Measurements from ENCODE around the gene TRMU.

The TRMU gene

GRCh38 chr22:46336119-46337078, 885 bp downstream of the TRMU start:
- DNase-seq (ENCODE audit: low read depth), result no peak

DNA sequence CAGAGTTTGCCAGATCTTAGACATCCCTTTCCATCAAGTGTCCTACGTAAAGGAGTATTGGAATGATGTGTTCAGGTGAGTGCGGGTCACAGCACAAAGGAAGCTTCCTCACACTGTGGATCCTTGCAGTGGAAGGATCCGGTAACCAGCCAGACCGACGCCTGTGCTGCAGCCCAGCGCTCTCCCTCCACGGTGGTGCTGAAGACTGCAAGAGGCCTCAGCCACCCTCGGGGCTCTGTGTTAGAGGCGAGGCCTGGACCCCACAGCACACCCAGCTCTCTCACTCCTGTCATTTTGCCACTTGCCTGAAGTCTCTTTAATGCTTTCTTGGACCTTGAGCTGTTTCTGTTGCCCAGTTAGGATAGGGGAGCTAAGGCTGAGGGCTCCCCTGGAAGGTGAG, 2.4 kb downstream of the TRMU start:
- DNase-seq (ENCODE audit: low read depth), result no peak

DNA sequence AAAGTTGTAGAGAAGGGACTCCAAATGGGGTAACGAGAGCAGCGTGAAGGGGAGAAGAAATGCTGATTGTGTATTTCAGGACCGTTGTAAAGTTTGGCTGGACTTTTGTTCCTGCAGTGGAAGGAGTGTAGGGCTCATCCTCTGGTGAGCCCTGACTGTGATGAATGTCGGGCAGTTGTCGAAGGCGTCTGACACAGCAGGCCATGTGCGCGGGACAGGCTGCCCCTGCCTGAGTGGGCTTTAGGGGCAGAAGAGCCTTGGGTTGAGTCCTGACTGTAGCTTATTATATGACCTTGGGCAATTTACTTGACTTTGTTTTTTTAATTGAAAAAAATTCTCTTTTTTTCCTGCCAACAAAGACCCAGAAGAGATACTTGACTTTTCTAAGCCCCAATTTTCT, 3.1 kb downstream of the TRMU start:
- DNase-seq (ENCODE audit: low read depth), result no peak

DNA sequence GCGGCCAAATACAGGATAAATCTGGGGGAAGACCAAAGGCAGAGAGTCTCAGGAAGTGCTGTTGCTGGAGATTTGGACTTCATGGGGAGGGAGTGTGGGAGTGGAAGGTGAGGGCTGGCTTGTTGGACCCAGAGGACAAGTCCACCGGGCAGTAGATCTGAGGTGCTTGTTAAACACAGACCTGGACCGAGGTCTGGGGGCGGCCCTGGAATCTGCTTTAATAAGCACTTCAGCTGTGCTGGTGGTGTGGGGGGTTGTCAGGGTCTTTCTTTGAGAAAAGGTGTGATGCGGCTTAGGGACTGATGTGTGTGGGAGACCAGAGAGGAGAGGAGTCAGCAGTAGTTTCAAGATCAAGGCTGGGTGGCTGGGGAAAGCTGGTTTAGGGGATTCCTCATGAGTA, 4.4 kb downstream of the TRMU start:
- DNase-seq (ENCODE audit: low read depth), result no peak

DNA sequence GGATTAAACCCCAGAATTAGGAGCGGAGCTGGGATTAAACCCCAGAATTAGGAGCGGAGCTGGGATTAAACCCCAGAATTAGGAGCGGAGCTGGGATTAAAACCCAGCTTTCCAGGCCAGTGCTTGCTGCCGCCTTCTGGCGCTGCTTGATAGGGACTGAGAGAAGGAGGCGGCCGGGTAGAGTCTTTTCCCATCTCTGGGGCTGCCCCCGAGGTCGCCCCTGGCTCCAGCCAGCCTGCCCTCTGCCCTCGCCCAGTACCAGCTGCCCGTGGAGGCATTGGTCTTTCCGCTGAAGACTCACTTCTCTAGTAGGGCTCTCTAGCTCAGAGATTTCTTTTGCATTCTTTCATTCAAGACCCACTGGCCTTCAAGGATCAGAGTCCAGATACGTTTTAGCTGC, 5.2 kb downstream of the TRMU start:
- DNase-seq (ENCODE audit: low read depth), result no peak

DNA sequence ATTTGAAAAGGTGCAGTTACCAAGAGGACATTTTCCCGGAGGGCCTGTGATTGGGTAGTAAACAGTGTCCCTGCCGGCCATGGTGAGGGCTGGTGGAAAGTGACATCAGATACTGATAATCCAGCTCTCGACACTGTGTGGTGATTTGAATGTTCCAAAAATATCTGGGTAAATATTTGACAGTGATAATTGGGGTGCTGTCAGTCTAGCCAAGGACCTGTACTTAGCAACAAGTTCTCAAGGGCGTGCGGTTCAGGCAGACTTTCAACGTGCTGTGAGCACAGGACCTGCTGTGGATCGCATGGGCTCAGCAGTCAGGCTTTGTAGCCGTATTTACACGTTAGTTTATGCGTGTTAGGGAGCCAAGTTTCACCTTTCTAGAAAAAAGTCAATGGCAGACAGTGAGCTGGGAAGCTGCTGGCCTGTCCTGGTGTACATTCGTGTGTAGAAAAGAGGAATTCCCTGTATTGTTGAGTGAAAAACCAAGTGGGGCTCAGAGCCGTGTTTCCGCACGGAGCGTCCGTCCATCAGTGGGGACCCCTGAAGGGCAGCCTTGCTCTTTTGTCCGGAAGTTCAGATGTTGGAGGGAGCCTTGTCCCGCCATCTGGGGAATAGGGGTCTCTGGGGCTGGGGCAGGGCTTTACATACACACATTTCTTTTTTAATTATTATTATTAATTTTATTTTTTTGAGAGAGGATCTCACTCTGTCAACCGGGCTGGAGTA, 11.3 kb downstream of the TRMU start:
- DNase-seq (ENCODE audit: low read depth), result no peak

DNA sequence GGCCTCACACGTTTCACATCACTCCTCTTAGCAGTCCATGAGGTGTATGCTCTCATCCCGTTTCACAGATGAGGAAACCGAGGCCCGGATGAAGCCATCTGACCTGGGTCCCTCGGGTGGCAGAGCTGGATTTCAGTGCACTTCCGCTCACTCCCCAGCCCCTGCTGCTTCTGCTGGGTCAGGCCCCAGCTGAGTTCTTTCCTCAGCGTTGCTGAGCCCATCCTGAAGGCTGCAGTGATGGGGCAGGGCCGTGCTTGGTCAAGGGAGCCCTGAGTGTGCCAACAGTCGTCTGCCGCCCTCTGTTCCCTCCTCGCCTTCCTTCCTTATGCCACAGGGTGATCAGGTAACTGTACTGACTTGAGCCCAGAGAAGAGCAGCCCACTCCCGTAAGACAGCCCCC, 12.1 kb downstream of the TRMU start:
- DNase-seq (ENCODE audit: low read depth), result no peak

- DNase-seq (ENCODE audit: low read depth), result no peak
Observed at GRCh38 chr22:46348099-46348695, 12.7 kb downstream of the TRMU start.

GRCh38 chr22:46349238-46349637, 13.7 kb downstream of the TRMU start:
- DNase-seq (ENCODE audit: low read depth), result no peak

DNA sequence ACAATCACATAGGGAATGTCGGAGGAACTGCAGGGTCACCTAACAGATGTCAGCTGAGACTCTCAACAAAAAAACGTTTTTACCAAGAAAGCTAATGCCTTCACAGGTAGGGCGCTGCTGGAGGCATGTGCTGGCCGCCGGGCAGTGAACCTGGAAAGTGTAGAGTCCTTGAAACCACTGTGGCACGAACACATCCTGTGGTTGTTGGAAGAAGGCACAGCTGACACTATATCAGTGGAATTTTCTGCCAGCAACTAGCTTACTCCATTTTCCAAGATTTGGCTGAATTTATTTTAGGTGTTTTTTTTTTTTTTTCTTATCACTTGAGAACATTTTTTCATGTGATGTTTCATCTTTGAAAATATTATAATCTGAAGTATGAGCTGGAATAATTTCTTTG, 14.2 kb downstream of the TRMU start:
- DNase-seq (ENCODE audit: low read depth), result no peak

DNA sequence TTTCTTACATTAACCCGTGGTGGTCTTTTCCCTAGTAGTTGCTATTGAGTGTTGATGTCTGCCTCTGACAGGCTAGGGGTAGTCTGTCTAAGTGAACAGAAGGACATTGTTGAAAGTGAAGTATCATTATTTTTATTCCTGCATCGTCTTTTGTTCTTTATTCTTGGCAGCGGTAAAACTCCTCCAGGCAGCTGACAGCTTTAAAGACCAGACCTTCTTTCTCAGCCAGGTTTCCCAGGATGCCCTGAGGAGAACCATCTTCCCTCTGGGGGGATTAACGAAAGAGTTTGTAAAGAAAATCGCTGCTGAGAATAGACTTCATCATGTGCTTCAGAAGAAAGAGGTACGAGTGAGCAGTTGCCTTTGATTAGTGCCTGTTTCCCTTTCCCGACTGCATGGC, 14.6 kb downstream of the TRMU start:
- no peak for DNase-seq (ENCODE audit: low read depth)

DNA sequence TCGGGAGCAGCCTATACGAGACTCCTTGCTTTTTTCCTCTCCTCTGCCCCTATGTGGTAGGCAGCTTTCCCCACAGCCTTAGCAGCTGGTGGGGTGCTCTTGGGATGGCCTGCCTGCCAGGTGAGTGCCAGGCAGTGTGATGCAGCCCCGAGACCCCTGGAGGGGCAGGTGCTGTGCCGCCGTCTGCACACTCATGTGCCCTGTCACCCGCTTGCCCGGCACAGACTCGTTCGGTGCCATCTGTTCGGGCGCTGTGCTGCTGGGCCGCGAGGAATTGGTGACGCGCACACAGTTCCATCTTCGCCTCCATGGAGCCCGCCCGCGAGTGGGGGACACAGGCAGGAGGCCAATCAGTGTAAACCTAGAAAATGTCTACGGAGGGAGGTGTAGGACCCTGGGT, 15.1 kb downstream of the TRMU start:
- DNase-seq (ENCODE audit: low read depth), result no peak

DNA sequence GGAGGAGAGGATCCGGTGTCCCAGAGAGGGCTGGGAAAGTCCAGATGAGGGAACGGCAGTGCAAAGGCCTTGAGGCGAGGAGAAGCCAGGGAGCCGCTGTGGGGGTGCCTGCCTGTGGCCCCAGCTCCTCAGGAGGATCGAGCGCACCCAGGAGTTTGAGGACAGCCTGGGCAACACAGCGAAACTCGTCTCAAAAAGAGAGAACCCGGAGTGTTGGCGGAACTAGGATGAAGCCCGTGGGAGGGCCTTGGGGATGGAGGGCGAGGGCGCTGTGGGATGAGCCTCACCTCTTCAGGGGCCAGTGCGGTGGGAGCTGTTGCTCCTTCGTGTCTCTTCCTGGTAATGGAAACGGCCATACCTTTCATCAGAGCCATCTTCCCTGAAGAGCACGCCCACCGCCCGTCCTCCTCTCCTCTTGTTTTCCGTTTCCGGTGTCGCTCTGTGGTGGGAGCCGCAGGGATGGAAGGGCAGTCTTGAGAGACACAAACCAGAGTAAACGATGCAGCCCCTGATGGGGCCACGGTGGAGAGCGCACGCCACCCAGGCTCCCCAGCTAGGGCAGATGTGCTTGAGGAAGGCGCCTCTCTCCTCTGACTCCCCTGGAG, 15.7 kb downstream of the TRMU start:
- no peak for DNase-seq (ENCODE audit: low read depth)

DNA sequence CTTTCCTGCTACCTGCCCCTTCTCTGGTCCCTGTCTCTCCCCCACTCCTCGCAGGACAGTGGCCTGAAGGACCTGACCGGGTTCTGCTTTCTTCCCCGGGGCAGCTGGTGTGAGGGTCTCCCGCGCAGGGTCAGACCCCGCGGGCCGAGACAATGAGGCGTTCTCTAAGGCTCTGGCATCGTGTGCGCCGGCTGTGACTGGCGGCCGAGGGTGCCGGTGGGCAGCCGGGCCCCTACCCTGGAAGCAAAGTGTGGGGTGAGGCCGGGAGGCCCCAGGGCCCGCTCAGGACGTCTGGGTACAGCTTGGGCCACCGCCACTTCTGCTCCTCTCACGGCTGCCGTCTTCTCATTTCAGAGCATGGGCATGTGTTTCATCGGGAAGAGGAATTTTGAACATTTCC, 16.3 kb downstream of the TRMU start:
- DNase-seq (ENCODE audit: low read depth), result no peak

DNA sequence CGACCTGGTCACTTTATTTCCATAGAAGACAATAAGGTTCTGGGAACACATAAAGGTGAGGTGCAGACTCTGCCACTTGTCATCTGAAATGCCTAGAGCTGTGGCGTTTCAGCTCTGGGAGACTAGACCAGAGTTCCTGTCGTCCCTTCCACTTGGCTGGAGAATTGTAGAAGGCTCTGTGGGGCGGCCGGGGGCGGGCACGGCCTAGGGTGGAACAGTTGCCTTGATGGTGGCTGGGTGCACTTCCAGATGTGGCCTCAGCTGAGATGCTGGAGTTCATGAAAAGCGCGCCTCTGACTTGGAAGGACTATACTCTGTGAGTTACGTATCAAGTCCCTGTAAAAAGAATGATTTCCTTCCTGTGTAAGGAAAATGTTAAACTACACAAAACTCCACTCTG, 16.8 kb downstream of the TRMU start:
- DNase-seq (ENCODE audit: low read depth), result no peak

- DNase-seq (ENCODE audit: low read depth), result no peak
Observed at GRCh38 chr22:46352691-46353386, 17.3 kb downstream of the TRMU start.

DNA sequence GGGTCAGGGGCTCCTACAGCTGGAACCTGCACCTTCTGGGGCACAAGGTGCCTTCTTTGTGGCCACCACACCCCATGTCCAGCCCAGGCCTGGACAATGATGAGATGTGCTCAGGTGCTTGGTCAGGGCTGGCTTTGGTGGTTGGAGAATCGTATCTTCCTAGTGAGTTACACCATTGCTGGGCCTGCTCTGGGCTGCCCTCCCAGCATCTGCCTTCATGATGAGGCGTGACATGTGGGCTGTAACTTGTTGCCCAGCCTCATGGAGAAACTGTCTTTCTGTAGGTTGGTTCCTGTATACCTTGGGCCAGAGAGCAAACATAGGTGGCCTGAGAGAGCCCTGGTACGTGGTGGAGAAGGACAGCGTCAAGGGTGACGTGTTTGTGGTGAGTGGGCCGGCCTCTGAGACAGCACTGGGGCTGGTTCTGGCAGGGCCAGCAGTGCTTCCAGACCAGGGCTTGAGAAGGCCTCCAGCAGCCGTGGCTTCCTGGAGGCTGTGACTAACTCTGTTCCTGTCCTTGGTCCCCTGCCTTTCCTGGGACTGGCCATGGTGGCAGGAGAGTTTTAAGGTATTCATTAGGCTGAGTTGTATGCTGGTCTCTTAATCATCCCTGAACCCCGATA, 18.1 kb downstream of the TRMU start:
- no peak for DNase-seq (ENCODE audit: low read depth)

DNA sequence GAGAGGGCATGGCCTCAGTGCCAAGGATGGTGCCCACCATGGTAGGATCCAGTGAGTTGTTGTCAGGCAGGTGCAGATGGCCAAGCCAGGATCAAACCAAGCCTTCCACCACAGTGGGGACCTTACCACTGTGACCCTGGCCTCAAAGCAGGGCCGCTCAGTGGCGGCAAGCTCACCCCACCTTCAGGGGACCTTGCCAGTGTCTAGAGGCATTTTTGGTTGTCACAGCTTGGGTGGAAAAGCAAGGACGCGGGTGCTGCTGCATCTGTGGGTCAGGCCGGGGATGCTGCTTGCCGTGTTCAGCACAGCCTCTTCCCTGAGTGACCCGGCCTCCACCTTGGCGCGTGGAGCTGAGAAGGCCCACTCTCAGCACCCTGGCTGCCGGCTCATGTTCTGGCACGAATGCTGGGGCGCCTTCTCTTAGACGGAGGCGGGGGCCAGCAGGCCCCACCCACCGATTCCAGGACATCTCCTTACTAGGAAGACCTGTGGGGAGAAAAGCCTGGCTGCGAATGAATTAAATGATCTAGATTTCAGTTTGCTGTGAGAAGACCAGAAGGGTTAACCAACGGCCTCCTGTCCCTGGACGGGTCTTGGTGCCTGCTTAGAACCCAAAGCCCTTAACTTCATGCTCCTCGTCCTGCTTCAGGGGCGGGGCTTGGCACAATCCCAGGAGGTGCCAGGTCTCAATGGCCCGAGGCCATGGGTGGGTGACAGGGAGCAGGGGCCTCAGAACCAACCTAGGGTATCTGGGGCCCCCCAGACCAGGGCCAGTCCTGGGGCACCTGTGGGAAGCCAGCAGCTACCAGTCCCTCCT, 18.9 kb downstream of the TRMU start:
- DNase-seq (ENCODE audit: low read depth), result no peak

DNA sequence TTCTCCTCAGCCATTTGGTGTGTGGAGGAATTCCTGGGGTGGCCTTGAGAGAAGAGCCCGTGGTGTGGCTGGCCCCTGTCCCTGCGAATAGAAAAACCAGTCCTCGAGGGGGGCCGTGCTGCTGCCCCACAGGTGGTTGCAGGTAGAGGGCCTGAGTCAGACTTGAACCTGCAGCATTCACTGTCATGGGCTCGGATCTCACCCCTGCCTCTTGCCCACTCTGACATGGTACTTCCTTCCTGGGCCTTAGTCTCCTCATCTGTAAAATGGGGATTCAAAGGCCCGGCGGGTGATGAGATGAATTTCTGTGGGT, 19.4 kb downstream of the TRMU start:
- DNase-seq (ENCODE audit: low read depth), result no peak

DNA sequence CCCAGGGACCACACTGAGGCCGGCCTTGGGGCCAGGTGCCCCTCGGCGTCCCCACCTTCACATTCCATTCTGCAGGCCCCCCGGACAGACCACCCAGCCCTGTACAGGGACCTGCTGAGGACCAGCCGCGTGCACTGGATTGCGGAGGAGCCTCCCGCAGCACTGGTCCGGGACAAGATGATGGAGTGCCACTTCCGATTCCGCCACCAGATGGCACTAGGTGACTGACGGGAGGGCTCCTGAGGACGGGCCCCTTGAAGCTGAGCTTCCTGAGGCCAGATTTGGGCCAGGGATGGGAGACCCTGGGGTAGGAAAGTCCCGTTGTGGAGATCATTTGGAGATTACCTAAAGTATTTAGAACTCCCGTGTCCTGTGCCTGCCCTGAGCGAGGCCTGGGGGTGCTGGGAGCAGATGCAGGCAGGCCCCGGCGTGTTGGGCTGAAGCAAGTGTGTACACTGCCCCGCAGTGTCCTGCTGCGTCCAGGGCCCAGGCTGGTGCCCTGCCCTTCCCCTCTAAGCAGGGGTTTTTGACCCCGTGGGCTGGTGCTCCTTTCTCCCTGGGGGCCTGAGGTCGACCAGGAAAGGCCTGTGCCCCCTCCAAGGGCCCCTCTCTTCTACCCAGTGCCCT, 20.0 kb downstream of the TRMU start:
- DNase-seq (ENCODE audit: low read depth), result no peak
